ENCODE measurements around the gene SLC29A4.
"Not testable (repeated sequence)": the region's sequence is repeated elsewhere in the genome, so short reads cannot be mapped to it uniquely, and the experiment has no call there.

The SLC29A4 gene, protein sequence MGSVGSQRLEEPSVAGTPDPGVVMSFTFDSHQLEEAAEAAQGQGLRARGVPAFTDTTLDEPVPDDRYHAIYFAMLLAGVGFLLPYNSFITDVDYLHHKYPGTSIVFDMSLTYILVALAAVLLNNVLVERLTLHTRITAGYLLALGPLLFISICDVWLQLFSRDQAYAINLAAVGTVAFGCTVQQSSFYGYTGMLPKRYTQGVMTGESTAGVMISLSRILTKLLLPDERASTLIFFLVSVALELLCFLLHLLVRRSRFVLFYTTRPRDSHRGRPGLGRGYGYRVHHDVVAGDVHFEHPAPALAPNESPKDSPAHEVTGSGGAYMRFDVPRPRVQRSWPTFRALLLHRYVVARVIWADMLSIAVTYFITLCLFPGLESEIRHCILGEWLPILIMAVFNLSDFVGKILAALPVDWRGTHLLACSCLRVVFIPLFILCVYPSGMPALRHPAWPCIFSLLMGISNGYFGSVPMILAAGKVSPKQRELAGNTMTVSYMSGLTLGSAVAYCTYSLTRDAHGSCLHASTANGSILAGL

GRCh38 chr7:5282543-5283316 is at the start of gene SLC29A4:
TSS of gene SLC29A4 (plus strand) at chr7:5282943. CDS start at chr7:5287817, 4,874 bp downstream.
- no peak within 1 kb of the TSS for H3K27ac Mint-ChIP-seq
- DNase-seq (ENCODE audit: low spot score in 2 of 2) (no peak), ATAC-seq (peak; percentile 69)
- H3K4me3 Mint-ChIP-seq: peak within 1 kb of the TSS; percentile 23
- no peaks in the 10 kb centered on the region for H3K4me1 Mint-ChIP-seq
- H3K36me3 Mint-ChIP-seq: no peaks in the 10 kb centered on the region
- no peaks in the 10 kb centered on the region for H3K9me3 Mint-ChIP-seq

DNA sequence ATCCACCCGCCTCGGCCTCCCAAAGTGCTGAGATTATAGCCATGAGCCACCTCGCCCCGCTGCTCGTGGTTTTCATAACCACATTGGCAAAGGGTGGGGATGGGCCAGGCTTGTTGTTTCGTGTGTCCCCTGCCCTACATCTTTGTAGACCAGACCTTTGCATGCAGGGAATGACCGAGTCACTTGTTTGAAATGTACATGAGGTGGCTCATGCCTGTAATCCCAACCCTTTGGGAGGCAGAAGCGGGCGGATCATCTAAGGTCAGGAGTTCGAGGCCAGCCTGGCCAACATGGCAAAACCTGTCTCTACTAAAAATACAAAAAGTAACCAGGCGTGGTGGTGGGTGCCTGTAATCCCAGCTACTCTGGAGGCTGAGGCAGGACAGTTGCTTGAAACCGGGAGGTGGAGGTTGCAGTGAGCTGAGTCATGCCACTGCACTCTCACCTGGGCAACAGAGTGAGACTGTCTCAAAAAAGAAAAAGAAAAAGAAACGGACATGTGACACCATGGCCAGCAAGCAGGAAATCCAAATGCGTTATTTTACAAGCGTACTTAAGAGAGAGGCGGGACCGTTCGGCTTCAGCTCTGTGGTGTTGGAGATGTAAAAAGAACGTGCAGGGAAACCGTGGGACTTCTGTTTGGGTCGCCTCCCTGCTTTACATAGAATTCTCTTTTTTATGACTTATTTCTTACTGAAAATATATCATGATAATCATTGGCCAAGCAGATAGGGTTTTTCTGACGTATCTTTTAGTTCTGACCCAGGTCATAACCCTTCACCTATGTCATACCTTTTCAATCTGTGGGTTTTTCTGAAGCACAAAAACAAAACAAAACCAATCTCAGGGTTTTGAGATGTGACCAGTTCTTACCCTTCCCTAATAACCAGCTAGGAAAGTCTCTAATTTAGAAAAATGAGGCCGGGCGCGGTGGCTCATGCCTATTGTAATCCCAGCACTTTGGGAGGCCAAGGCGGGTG is 47.6 kb upstream of the SLC29A4 start:
- Mint-ChIP-seq H3K4me1 (peaks cover 8% of the 10 kb centered on the region), H3K4me3 (no peak overlapping the region), H3K27ac (no peak overlapping the region), H3K36me3 (peaks cover 33% of the 10 kb centered on the region), H3K9me3 (no peaks in the 10 kb centered on the region)
- ATAC-seq: no peak
- DNase-seq (ENCODE audit: low spot score in 2 of 2): no peak

DNA sequence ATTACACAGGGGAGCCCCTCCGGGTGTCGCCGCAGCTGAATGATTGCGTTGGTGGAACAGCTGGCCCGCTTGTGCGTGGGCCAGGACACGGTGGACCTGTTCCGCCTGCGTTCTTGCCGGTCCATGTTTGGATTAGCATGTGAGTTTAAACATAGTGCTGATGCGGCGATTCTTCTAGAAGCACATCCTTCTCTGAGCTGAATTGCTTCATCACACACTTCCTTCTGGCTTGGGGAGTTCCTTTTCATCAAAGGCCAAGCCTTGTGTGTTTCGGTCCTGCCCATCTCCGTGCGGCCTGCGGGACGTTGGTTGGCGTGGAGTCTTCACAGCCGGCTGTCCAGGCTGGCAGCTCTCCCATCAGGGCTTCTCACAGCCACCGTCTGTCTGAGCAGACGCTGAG is 45.5 kb upstream of the SLC29A4 start:
- Mint-ChIP-seq H3K27ac (no peak overlapping the region), H3K9me3 (no peaks in the 10 kb centered on the region), H3K4me3 (no peak overlapping the region), H3K36me3 (peaks cover 11% of the 10 kb centered on the region), H3K4me1 (peaks cover 20% of the 10 kb centered on the region)
- no peak for ATAC-seq
- DNase-seq (ENCODE audit: low spot score in 2 of 2): no peak

- H3K9me3 Mint-ChIP-seq: no peaks in the 10 kb centered on the region
- H3K36me3 Mint-ChIP-seq: no peaks in the 10 kb centered on the region
- H3K27ac Mint-ChIP-seq: no peak overlapping the region
- DNase-seq (ENCODE audit: low spot score in 2 of 2) (no peak), ATAC-seq (no peak)
- H3K4me3 Mint-ChIP-seq: no peak overlapping the region
- H3K4me1 Mint-ChIP-seq: peaks cover 18% of the 10 kb centered on the region
Observed at GRCh38 chr7:5238500-5238899, 44.2 kb upstream of the SLC29A4 start.

DNA sequence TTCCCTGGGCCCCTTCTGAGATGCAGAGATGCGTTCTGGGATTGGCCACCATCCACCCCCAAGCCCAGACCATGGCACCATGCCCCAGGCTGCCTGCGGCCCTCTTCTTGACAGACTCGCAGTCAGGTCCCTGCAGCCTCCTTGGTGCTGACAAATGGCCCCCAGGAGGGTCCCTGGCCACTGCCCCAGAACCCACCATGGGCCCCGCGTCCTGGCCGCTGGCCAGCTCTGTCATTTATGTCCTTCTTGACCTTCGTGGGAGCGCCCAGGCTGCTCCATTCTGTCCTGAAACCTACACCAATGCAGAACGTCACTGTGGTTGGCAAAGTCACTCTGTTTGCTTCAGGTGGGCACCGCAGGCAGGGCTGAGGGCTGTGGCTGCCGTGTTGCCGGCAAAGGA is 39.5 kb upstream of the SLC29A4 start:
- Mint-ChIP-seq H3K4me1 (peaks cover 14% of the 10 kb centered on the region), H3K4me3 (no peak overlapping the region), H3K36me3 (no peaks in the 10 kb centered on the region), H3K27ac (no peak overlapping the region), H3K9me3 (no peaks in the 10 kb centered on the region)
- no peak for ATAC-seq
- no peak for DNase-seq (ENCODE audit: low spot score in 2 of 2)

DNA sequence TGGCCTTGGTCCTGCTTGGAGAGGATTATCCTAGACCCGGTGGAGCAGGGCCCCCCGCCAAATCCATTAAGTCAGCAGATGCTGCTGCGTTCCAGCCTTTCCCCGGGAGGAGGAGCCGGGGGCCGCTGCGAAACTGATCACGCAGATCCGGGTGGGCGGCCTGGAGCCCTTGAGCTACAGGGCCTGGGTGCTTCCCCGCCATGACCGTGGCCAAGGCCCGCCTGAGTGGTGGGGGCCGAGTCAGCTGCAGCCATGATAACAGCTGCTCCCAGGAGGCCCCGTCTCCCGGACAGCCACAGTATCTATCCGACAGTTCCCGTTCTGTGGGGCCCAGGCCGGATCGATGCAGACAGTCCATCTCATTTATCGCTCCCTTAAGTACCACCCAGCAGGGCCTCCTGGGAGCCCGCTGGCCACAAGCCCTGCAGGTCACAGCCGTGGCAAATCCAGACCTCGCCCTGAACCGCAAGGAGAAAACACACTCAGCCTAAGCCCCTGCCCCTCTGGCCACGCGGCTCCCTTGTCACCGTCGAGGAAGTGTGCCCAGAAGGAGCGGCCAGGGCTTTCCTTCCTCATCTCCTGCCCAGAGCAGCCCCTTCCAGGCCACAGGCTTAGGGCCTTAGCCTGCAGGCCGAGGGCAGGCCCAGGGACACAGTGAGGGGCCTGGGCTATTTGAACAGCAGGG is 34.4 kb upstream of the SLC29A4 start:
- no peaks in the 10 kb centered on the region for H3K4me1 Mint-ChIP-seq
- H3K9me3 Mint-ChIP-seq: no peaks in the 10 kb centered on the region
- no peaks in the 10 kb centered on the region for H3K36me3 Mint-ChIP-seq
- ATAC-seq: no peak
- no peak overlapping the region for H3K27ac Mint-ChIP-seq
- no peak overlapping the region for H3K4me3 Mint-ChIP-seq
- no peak for DNase-seq (ENCODE audit: low spot score in 2 of 2)

- H3K27ac Mint-ChIP-seq; DNase-seq (ENCODE audit: low spot score in 2 of 2); H3K36me3 Mint-ChIP-seq; H3K9me3 Mint-ChIP-seq; H3K4me3 Mint-ChIP-seq; H3K4me1 Mint-ChIP-seq; ATAC-seq: not testable (repeated sequence)
Observed at GRCh38 chr7:5250787-5251186, 32.0 kb upstream of the SLC29A4 start.

- not testable (repeated sequence) for ATAC-seq; H3K4me1 Mint-ChIP-seq; H3K4me3 Mint-ChIP-seq; H3K36me3 Mint-ChIP-seq; DNase-seq (ENCODE audit: low spot score in 2 of 2); H3K27ac Mint-ChIP-seq; H3K9me3 Mint-ChIP-seq
Observed at GRCh38 chr7:5253529-5253928, 29.2 kb upstream of the SLC29A4 start.

DNA sequence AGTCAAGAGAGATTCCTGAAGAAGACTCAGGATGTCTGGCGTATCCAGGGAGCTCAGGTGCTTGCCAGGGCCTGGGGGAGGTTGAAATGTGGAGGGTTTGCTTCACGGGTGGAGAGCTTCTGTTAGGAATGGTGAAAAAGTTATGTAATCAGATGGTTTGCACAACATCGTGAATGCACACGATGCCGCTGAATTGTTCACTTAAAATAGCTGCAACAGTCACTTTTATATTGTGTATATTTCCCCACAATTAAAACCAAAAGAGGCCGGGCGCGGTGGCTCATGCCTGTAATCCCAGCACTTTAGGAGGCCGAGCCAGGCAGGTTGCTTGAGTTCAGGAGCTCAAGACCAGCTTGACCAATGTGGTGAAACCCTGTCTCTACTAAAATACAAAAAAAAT is 28.4 kb upstream of the SLC29A4 start:
- H3K9me3 Mint-ChIP-seq, H3K4me1 Mint-ChIP-seq, H3K36me3 Mint-ChIP-seq: not testable (repeated sequence)

GRCh38 chr7:5255832-5256231 is 26.9 kb upstream of the SLC29A4 start:
- DNase-seq (ENCODE audit: low spot score in 2 of 2) (no peak), ATAC-seq (no peak)
- no peak overlapping the region for H3K4me3 Mint-ChIP-seq
- H3K9me3 Mint-ChIP-seq: no peaks in the 10 kb centered on the region
- H3K4me1 Mint-ChIP-seq: no peaks in the 10 kb centered on the region
- H3K36me3 Mint-ChIP-seq: no peaks in the 10 kb centered on the region
- H3K27ac Mint-ChIP-seq: no peak overlapping the region

More for the DNA sequence above, 28.4 kb upstream of the SLC29A4 start:
- H3K4me3 Mint-ChIP-seq; DNase-seq (ENCODE audit: low spot score in 2 of 2); ATAC-seq; H3K27ac Mint-ChIP-seq: not testable (repeated sequence)

- ATAC-seq; H3K36me3 Mint-ChIP-seq; DNase-seq (ENCODE audit: low spot score in 2 of 2); H3K4me3 Mint-ChIP-seq; H3K27ac Mint-ChIP-seq; H3K4me1 Mint-ChIP-seq; H3K9me3 Mint-ChIP-seq: not testable (repeated sequence)
Observed at GRCh38 chr7:5260530-5261068, 22.1 kb upstream of the SLC29A4 start.

DNA sequence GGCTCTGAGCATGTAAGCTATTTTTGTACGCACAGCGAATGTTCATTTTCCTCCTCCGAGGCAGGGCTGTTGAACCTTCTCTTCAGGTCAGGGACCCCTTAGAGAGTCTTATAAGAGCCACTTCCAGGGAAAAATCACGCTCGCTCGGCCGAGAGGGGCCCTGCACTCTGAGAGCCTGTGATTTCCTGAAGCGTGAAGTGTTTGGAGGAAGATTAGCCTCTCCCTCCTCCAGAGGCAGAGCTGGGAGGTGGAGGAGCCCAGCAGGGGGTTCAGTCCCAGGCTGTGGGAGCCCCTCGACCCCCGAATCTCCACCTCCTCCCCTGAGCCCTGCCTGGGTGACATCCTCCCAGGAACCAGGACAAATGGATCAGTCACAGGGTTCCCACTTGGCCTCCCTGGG is 19.7 kb upstream of the SLC29A4 start:
- not testable (repeated sequence) for H3K4me1 Mint-ChIP-seq; DNase-seq (ENCODE audit: low spot score in 2 of 2); H3K4me3 Mint-ChIP-seq; H3K9me3 Mint-ChIP-seq; ATAC-seq; H3K36me3 Mint-ChIP-seq; H3K27ac Mint-ChIP-seq

GRCh38 chr7:5265320-5266190 is 17.2 kb upstream of the SLC29A4 start:
- H3K9me3 Mint-ChIP-seq: no peaks in the 10 kb centered on the region
- H3K36me3 Mint-ChIP-seq: no peaks in the 10 kb centered on the region
- no peak for DNase-seq (ENCODE audit: low spot score in 2 of 2)
- no peak overlapping the region for H3K27ac Mint-ChIP-seq
- no peaks in the 10 kb centered on the region for H3K4me1 Mint-ChIP-seq
- H3K4me3 Mint-ChIP-seq: no peak overlapping the region
- ATAC-seq: peak; percentile 26

Measured in stimulated activated effector memory CD8-positive, alpha-beta T cell treated with anti-CD3 and anti-CD28 coated beads, Interleukin-12 subunit alpha, Interleukin-12 subunit beta, amount 100 ng/mL, for 72 hours (primary cell).